ENCODE results near the gene ANKRD49. TPM values are rescaled to one million over a fixed set of nuclear protein-coding genes. Genes with fewer than 3 reads are reported as not detected.

The ANKRD49 gene
- total RNA-seq, 1 donor from 2014 or later: 11.9 TPM

DNA sequence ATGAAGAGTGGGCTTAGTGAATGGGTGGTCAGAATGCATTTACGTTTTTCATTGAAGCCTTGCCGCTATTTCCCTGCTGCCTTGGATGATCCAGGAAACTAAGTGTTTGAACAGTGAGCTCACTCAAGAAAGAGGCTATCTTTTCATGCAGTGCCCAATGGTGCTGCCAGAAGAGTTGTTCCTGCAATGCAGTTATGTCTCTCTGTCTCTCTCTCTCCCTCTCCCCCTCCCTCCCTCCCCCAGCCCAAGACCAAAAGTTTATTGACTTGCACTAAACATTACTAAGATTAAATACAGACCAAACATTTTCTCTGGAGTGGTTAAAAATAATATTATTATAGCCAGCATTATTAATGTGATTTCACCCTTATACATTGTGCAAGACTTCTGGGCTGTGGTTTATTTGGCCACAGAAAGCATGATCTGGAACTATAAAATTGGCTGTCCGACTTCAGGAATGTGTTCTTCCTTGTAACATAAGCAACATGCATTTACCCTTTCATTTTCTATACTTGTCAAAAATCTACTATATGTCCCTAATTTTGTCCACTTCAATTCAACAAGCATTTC is 43.3 kb downstream of the ANKRD49 start:
- Mint-ChIP-seq H3K27me3 (ENCODE audit: unreplicated experiment) (no peaks in the 10 kb centered on the region), H3K4me3 (ENCODE audit: unreplicated experiment) (no peak overlapping the region), H3K27ac (ENCODE audit: unreplicated experiment) (no peak overlapping the region), H3K36me3 (ENCODE audit: unreplicated experiment) (no peaks in the 10 kb centered on the region), H3K9me3 (ENCODE audit: unreplicated experiment) (no peaks in the 10 kb centered on the region), H3K4me1 (ENCODE audit: low read depth, unreplicated experiment) (no peaks in the 10 kb centered on the region)
- DNase-seq: no peak
- TF ChIP-seq, protein P1, sequence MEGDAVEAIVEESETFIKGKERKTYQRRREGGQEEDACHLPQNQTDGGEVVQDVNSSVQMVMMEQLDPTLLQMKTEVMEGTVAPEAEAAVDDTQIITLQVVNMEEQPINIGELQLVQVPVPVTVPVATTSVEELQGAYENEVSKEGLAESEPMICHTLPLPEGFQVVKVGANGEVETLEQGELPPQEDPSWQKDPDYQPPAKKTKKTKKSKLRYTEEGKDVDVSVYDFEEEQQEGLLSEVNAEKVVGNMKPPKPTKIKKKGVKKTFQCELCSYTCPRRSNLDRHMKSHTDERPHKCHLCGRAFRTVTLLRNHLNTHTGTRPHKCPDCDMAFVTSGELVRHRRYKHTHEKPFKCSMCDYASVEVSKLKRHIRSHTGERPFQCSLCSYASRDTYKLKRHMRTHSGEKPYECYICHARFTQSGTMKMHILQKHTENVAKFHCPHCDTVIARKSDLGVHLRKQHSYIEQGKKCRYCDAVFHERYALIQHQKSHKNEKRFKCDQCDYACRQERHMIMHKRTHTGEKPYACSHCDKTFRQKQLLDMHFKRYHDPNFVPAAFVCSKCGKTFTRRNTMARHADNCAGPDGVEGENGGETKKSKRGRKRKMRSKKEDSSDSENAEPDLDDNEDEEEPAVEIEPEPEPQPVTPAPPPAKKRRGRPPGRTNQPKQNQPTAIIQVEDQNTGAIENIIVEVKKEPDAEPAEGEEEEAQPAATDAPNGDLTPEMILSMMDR (IDR thresholded peaks at IDR 0.05; ENCODE audit: partially characterized antibody, unreplicated experiment): no peak

DNA sequence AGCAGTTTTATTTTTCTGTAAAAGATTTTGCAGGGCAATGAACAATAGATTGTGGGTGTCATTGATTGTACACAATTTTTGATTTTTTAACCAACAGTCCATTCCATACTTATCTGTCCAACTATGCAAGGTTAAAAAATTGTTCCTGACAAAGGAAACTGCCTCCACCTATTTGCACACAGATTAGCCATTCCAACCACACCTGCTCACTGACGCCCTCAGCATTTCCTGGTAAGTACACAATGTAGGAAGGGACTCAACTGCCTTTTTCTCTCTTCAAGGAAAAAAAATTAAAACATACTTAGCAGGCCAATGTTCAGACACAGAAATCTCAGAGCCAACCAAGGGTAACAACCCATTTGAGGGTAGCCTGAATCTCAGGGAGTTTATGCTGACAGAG is 45.6 kb downstream of the ANKRD49 start:
- H3K9me3 Mint-ChIP-seq (ENCODE audit: unreplicated experiment): peaks cover 2% of the 10 kb centered on the region
- no peak overlapping the region for H3K4me3 Mint-ChIP-seq (ENCODE audit: unreplicated experiment)
- TF ChIP-seq, protein P1 (IDR thresholded peaks at IDR 0.05; ENCODE audit: partially characterized antibody, unreplicated experiment): no peak
- H3K4me1 Mint-ChIP-seq (ENCODE audit: low read depth, unreplicated experiment): no peaks in the 10 kb centered on the region
- DNase-seq: no peak
- H3K27me3 Mint-ChIP-seq (ENCODE audit: unreplicated experiment): peaks cover 2% of the 10 kb centered on the region
- H3K36me3 Mint-ChIP-seq (ENCODE audit: unreplicated experiment): no peaks in the 10 kb centered on the region
- no peak overlapping the region for H3K27ac Mint-ChIP-seq (ENCODE audit: unreplicated experiment)

DNA sequence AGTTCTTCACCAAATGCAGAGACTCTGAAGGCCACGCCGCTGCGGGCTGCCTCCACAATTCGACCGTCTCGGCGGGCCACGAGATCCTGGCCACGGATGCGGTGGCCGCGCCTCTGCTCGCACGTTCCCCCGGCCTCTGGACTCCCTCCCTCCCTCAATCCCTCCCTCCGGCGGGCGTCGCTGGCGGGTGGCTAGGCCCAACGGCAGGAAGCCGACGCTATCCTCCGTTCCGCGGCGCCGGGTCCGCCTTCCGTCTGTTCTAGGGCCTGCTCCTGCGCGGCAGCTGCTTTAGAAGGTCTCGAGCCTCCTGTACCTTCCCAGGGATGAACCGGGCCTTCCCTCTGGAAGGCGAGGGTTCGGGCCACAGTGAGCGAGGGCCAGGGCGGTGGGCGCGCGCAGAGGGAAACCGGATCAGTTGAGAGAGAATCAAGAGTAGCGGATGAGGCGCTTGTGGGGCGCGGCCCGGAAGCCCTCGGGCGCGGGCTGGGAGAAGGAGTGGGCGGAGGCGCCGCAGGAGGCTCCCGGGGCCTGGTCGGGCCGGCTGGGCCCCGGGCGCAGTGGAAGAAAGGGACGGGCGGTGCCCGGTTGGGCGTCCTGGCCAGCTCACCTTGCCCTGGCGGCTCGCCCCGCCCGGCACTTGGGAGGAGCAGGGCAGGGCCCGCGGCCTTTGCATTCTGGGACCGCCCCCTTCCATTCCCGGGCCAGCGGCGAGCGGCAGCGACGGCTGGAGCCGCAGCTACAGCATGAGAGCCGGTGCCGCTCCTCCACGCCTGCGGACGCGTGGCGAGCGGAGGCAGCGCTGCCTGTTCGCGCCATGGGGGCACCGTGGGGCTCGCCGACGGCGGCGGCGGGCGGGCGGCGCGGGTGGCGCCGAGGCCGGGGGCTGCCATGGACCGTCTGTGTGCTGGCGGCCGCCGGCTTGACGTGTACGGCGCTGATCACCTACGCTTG is 50.2 kb downstream of the ANKRD49 start, which contains the start of gene FUT4:
TSS of gene FUT4 (plus strand) at position 227 of the 951 bp plus-strand sequence. CDS start at position 440, 213 bp downstream.
- Mint-ChIP-seq H3K4me3 (ENCODE audit: unreplicated experiment) (peak within 1 kb of the TSS; percentile 97), H3K36me3 (ENCODE audit: unreplicated experiment) (no peaks in the 10 kb centered on the region), H3K9me3 (ENCODE audit: unreplicated experiment) (peaks cover 2% of the 10 kb centered on the region), H3K27me3 (ENCODE audit: unreplicated experiment) (peaks cover 10% of the 10 kb centered on the region), H3K27ac (ENCODE audit: unreplicated experiment) (peak within 1 kb of the TSS; percentile 96), H3K4me1 (ENCODE audit: low read depth, unreplicated experiment) (no peaks in the 10 kb centered on the region)
- peak; percentile 83 for DNase-seq
- TF ChIP-seq, protein P1 (IDR thresholded peaks at IDR 0.05; ENCODE audit: partially characterized antibody, unreplicated experiment): no peak

DNA sequence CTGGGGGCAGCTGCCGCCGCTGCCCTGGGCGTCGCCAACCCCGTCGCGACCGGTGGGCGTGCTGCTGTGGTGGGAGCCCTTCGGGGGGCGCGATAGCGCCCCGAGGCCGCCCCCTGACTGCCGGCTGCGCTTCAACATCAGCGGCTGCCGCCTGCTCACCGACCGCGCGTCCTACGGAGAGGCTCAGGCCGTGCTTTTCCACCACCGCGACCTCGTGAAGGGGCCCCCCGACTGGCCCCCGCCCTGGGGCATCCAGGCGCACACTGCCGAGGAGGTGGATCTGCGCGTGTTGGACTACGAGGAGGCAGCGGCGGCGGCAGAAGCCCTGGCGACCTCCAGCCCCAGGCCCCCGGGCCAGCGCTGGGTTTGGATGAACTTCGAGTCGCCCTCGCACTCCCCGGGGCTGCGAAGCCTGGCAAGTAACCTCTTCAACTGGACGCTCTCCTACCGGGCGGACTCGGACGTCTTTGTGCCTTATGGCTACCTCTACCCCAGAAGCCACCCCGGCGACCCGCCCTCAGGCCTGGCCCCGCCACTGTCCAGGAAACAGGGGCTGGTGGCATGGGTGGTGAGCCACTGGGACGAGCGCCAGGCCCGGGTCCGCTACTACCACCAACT is 51.0 kb downstream of the ANKRD49 start:
- H3K4me3 Mint-ChIP-seq (ENCODE audit: unreplicated experiment): peak overlapping the region; percentile 74
- peak; percentile 32 for DNase-seq
- H3K9me3 Mint-ChIP-seq (ENCODE audit: unreplicated experiment): peaks cover 2% of the 10 kb centered on the region
- H3K27me3 Mint-ChIP-seq (ENCODE audit: unreplicated experiment): peaks cover 10% of the 10 kb centered on the region
- TF ChIP-seq, protein P1 (IDR thresholded peaks at IDR 0.05; ENCODE audit: partially characterized antibody, unreplicated experiment): no peak
- no peak overlapping the region for H3K27ac Mint-ChIP-seq (ENCODE audit: unreplicated experiment)
- no peaks in the 10 kb centered on the region for H3K4me1 Mint-ChIP-seq (ENCODE audit: low read depth, unreplicated experiment)
- no peaks in the 10 kb centered on the region for H3K36me3 Mint-ChIP-seq (ENCODE audit: unreplicated experiment)
